Adipose tissue (tissue), 3 donors: ENCODE measurements around the gene TREH. TPM values are rescaled to one million over a fixed set of nuclear protein-coding genes. Genes with fewer than 3 reads are reported as not detected.
"Not testable (repeated sequence)": the region's sequence is repeated elsewhere in the genome, so short reads cannot be mapped to it uniquely, and the experiment has no call there.

Source experiments
- H3K27ac ChIP-seq: one replicate; pipeline ENCODE4 v1.5.1; 2013; ENCODE audit warnings: low read depth, low read length
- WGBS, 3 donors: extraction: QIAGEN DNeasy Blood & Tissue Kit; methylation state at CpG; one replicate each; pipeline ENCODE4 v1.1.7; 2013; 5-methylcytosine and 5-hydroxymethylcytosine counted together
- polyA plus RNA-seq, 3 donors: library from polyadenylated mRNA; stranded (reverse); fragments of 200-250 nt; gene quantifications; one replicate each; pipeline ENCODE4 v1.2.3, GENCODE V29; 2013
- donor health status: healthy with polysubstance abuse.
- donor health status: Bipolar disorder and iron deficiency.
- donor health status: healthy.

Gene TREH, protein sequence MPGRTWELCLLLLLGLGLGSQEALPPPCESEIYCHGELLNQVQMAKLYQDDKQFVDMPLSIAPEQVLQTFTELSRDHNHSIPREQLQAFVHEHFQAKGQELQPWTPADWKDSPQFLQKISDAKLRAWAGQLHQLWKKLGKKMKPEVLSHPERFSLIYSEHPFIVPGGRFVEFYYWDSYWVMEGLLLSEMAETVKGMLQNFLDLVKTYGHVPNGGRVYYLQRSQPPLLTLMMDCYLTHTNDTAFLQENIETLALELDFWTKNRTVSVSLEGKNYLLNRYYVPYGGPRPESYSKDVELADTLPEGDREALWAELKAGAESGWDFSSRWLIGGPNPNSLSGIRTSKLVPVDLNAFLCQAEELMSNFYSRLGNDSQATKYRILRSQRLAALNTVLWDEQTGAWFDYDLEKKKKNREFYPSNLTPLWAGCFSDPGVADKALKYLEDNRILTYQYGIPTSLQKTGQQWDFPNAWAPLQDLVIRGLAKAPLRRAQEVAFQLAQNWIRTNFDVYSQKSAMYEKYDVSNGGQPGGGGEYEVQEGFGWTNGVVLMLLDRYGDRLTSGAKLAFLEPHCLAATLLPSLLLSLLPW
- 1 to 10 TPM in 2 of 3 donors, under 1 TPM in 1; 0.54 to 5.7 (median 2.0) TPM for polyA plus RNA-seq

- 25 to 91% (median 70%) methylated on average over 4 to 5 of the region's 5 CpGs for WGBS, 3 donors
Observed at GRCh38 chr11:118679483-118679882, at the start of gene TREH. Gene TREH (minus strand): TSS chr11:118679650. CDS start chr11:118679627, 23 bp downstream.

GRCh38 chr11:118728112-118728511 lies 48.7 kb upstream of the TREH start:
- not testable (repeated sequence) for H3K27ac ChIP-seq
- WGBS, 3 donors: 85 to 92% (median 91%) methylated on average over 10 of the region's 10 CpGs

More at GRCh38 chr11:118679483-118679882, at the start of gene TREH:
- no peak within 1 kb of the TSS for H3K27ac ChIP-seq

GRCh38 chr11:118727721-118728066 lies 48.2 kb upstream of the TREH start:
- WGBS, 3 donors: 75 to 100% (median 88%) methylated on average over 1 to 2 of the region's 2 CpGs

GRCh38 chr11:118727001-118727720 lies 47.7 kb upstream of the TREH start:
- WGBS, 3 donors: 69 to 79% (median 75%) methylated on average over 7 to 8 of the region's 8 CpGs
- not testable (repeated sequence) for H3K27ac ChIP-seq

More at GRCh38 chr11:118727721-118728066, 48.2 kb upstream of the TREH start:
- H3K27ac ChIP-seq: not testable (repeated sequence)

- WGBS, 3 donors: 79% methylated on average over 3 to 10 of the region's 10 CpGs; no CpG with 5 or more reads in 1 of the 3 donors
- not testable (repeated sequence) for H3K27ac ChIP-seq
Observed at GRCh38 chr11:118721478-118722015, 42.1 kb upstream of the TREH start.

GRCh38 chr11:118720740-118721139 lies 41.3 kb upstream of the TREH start:
- 61 to 67% (median 62%) methylated on average over 6 to 8 of the region's 9 CpGs for WGBS, 3 donors
- not testable (repeated sequence) for H3K27ac ChIP-seq

- WGBS, 3 donors: 75 to 82% (median 81%) methylated on average over 8 to 13 of the region's 13 CpGs
Observed at GRCh38 chr11:118720078-118720477, 40.6 kb upstream of the TREH start.

DNA sequence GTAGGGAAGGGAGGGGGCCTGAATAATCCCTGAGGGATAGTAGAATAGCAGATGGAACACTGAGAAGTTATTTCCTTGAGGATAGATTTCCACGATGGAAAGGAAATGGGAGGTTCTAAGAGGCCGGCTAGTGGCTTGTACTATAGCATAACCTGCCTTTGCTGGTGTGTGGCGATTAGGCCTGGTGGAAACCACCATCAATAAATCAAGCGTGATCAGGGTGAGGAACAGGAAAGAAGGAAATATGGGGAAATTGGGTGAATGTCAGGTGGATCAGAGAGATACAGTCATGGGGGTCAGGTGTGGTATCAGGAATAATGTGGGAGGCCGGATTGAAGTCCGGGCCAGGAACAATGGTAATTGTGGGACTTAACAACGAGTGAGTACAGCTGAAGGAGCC lies 39.1 kb upstream of the TREH start:
- 59 to 92% (median 67%) methylated on average over 7 of the region's 7 CpGs for WGBS, 3 donors

More at GRCh38 chr11:118720078-118720477, 40.6 kb upstream of the TREH start:
- not testable (repeated sequence) for H3K27ac ChIP-seq

GRCh38 chr11:118717733-118718132 lies 38.3 kb upstream of the TREH start:
- H3K27ac ChIP-seq: not testable (repeated sequence)
- WGBS, 3 donors: 70 to 88% (median 86%) methylated on average over 3 to 4 of the region's 4 CpGs

More for the DNA sequence above, 39.1 kb upstream of the TREH start:
- H3K27ac ChIP-seq: not testable (repeated sequence)

- WGBS, 3 donors: 89 to 92% (median 90%) methylated on average over 6 of the region's 6 CpGs
- H3K27ac ChIP-seq: not testable (repeated sequence)
Observed at GRCh38 chr11:118717221-118717620, 37.8 kb upstream of the TREH start.

GRCh38 chr11:118715837-118716260 lies 36.4 kb upstream of the TREH start:
- WGBS, 3 donors: 27 to 60% (median 56%) methylated on average over 4 of the region's 4 CpGs

DNA sequence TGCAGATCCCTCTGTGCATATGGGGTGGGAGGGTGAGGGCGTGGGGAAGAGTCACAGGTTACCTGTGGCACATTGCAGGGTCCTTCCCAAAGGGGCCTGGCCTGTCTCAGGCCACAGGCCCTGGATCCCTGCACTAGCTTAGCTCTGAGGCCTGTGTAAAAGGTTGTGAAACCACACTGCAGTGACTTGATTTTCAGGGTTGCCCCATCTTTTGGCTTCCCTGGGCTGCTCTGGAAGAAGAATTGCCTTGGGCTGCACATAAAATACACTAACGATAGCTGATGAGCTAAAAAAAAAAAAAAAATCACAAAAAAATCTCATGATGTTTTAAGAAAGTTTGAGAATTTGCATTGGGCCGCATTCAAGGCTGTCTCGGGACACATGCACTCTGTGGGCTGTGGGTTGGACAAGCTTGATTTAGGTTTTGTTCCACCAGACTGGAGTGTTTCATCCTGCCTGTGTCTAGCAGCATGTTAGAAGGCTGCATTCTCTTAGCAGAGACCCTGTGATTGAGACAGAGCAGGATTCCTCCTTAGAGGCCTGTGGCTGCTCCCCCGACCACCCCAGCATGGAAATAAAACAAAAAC lies 35.9 kb upstream of the TREH start:
- WGBS, 3 donors: 46 to 70% (median 60%) methylated on average over 5 of the region's 5 CpGs

More at GRCh38 chr11:118715837-118716260, 36.4 kb upstream of the TREH start:
- H3K27ac ChIP-seq: no peak overlapping the region

DNA sequence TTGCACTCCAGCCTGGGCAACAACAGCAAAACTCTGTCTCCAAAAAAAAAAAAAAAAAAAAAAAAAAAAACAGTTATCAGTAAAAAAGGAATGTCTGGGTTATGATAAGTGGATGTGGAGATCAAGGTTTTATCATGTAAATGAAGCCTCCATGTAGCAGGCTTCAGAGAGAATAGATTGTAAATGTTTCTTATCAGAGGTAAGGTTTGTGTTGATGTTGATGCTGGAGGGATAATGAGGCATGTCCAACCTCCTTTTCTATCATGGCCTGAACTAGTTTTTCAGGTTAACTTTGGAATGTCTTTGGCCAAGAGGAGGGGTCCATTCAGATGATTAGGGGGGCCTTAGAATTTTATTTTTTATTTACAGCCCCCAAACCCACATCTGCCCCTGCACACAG lies 35.4 kb upstream of the TREH start:
- no peak overlapping the region for H3K27ac ChIP-seq

More for the DNA sequence above, 35.9 kb upstream of the TREH start:
- no peak overlapping the region for H3K27ac ChIP-seq

DNA sequence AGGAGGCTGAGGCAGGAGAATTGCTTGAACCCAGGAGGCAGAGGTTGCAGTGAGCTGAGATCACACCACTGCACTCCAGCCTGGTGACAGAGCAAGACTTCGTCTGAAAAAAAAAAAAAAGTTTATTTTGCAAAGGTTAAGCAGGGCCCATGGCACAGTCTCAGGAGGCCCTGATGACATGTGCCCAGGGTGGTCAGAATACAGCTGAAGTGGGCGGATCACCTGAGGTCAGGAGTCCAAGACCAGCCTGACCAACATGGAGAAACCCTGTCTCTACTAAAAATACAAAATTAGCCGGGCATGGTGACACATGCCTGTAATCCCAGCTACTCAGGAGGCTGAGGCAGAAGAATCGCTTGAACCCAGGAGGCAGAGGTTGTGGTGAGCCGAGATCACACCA lies 35.0 kb upstream of the TREH start:
- H3K27ac ChIP-seq: not testable (repeated sequence)
- WGBS, 3 donors: 85 to 95% (median 94%) methylated on average over 5 of the region's 5 CpGs

GRCh38 chr11:118708296-118708695 lies 28.8 kb upstream of the TREH start:
- H3K27ac ChIP-seq: no peak overlapping the region
- 81 to 87% (median 85%) methylated on average over 6 of the region's 6 CpGs for WGBS, 3 donors

- no peak overlapping the region for H3K27ac ChIP-seq
- WGBS, 3 donors: 84 to 92% (median 92%) methylated on average over 7 of the region's 7 CpGs
Observed at GRCh38 chr11:118706546-118706825, 27.0 kb upstream of the TREH start.

DNA sequence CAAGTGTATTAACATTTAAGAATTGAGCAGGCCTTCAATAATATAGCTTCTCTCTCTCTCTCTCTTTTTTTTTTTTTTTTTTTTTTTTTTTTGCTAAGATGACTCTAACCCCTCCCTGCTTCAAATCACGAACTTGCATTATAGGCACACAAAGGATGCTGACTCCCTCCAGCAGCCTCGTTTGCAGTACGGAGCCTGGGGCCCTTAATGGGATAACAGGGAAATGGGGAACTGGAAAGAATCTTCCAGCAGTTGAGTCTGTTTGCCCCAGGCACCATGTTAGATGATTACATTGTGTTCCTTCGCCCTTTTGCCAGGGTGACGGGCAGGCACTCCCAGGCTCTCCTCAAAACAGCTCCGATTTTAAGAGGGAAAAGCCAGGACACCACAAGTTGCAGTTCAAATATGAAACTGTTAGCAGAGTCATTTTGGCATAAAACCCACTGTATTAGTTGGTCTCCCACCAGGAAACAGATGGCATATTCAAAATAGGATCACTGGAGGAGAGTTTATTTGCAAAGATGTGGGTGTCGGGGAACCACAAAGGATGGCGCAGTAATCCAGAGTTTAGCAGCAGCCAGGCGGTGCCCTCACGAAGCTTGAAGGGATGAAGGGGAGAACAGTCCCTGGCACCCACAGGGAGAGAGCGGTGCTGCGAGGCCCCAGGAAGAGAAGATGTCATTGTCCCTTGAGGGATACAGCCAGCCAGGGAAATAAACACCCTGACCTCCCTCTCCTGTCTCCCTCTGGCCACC lies 26.5 kb upstream of the TREH start:
- WGBS, 3 donors: 50 to 65% (median 60%) methylated on average over 12 of the region's 12 CpGs
- no peak overlapping the region for H3K27ac ChIP-seq
